OCI-LY1 (cell line): ENCODE results near the gene AGAP2.

Experiments
- CTCF ChIP-seq: fragments of 200-600 bp; sonication (generic), shearing (Covaris generic); IDR thresholded peaks from 2 replicates; pipeline ENCODE4 v1.5.1; 2017; ENCODE audit warnings: mild to moderate bottlenecking, antibody characterized with exemption, low read length, moderate library complexity, mixed read lengths
- EZH2 ChIP-seq: fragments of 200-600 bp; sonication (generic), shearing (Covaris generic); IDR thresholded peaks from 2 replicates; pipeline ENCODE4 v1.8.0; 2017; ENCODE audit warnings: borderline replicate concordance, mixed run types, mild to moderate bottlenecking, antibody characterized with exemption, low read length, moderate library complexity, mixed read lengths

- TF ChIP-seq CTCF (no peak), EZH2 (no peak)
These were observed 6.4 kb upstream of the AGAP2 start, which contains the start of gene TSPAN31 for GRCh38 chr12:57744777-57745484.
